ENCODE measurements around the gene MYO1A.

DNA sequence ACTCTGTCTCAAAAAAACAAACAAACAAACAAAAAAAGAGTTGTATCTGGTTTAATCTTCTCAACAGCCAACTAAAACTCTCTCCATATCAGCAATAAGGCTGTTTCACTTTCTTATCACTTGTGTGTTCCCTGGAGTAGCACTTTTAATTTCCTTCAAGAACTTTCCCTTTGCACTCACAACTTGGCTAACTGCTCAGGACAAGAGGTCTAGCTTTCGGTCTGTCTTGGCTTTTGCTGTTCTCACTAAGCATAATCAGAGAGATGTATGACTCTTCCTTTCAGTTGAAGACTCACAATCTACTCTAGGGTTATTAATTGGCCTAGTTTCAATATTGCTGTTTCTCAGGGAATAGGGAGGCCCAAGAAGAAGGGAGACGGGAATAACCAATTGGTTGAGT, 16.3 kb upstream of the MYO1A start:
- TF ChIP-seq, protein P1, sequence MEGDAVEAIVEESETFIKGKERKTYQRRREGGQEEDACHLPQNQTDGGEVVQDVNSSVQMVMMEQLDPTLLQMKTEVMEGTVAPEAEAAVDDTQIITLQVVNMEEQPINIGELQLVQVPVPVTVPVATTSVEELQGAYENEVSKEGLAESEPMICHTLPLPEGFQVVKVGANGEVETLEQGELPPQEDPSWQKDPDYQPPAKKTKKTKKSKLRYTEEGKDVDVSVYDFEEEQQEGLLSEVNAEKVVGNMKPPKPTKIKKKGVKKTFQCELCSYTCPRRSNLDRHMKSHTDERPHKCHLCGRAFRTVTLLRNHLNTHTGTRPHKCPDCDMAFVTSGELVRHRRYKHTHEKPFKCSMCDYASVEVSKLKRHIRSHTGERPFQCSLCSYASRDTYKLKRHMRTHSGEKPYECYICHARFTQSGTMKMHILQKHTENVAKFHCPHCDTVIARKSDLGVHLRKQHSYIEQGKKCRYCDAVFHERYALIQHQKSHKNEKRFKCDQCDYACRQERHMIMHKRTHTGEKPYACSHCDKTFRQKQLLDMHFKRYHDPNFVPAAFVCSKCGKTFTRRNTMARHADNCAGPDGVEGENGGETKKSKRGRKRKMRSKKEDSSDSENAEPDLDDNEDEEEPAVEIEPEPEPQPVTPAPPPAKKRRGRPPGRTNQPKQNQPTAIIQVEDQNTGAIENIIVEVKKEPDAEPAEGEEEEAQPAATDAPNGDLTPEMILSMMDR (IDR thresholded peaks at IDR 0.05; ENCODE audit: low read depth, low read length, missing input control): no peak
- TF ChIP-seq HNF4A (conservative IDR thresholded peaks at IDR 0.05): no peak
